OCI-LY3 (cell line): ENCODE data around the gene EXOC4.

Experiments used
- H2AFZ ChIP-seq: fragments of 200-600, 300-600 bp; shearing (Covaris generic); 2 replicates; pipeline ENCODE4 v1.6.0; 2014; ENCODE audit warnings: antibody characterized with exemption, low read depth, low read length
- H3K27ac ChIP-seq: fragments of 200-600, 300-600 bp; sonication (generic); 2 replicates; pipeline ENCODE4 v1.5.1; 2014; ENCODE audit warnings: mild to moderate bottlenecking, low read length, moderate library complexity, mixed read lengths
- H3K27me3 ChIP-seq: fragments of 200-600, 300-600 bp; sonication (generic); 2 replicates; pipeline ENCODE4 v1.6.1; 2014; ENCODE audit warnings: low read depth, low read length, mixed read lengths
- H3K36me3 ChIP-seq: fragments of 200-600, 300-600 bp; sonication (generic); replicated peaks from 2 replicates; pipeline ENCODE3; 2014; ENCODE audit warnings: low read depth, low read length, mixed read lengths
- H3K4me1 ChIP-seq: fragments of 300-600, 200-600 bp; sonication (generic); 2 replicates; pipeline ENCODE4 v1.6.1; 2014; ENCODE audit warnings: low read length, mixed read lengths
- H3K4me2 ChIP-seq: fragments of 200-600, 300-600 bp; sonication (generic); 2 replicates; pipeline ENCODE4 v1.6.1; 2014; ENCODE audit warnings: low read length, mixed read lengths
- H3K4me3 ChIP-seq: fragments of 300-600, 200-600 bp; sonication (generic); 2 replicates; pipeline ENCODE4 v1.5.1; 2014; ENCODE audit warnings: antibody characterized with exemption, mild to moderate bottlenecking, low read length, moderate library complexity
- H3K79me2 ChIP-seq: fragments of 300-600, 200-600 bp; shearing (Covaris generic); 2 replicates; pipeline ENCODE4 v1.6.1; 2014; ENCODE audit warnings: mild to moderate bottlenecking, low read length, mixed read lengths
- H3K9ac ChIP-seq: fragments of 300-600, 200-600 bp; shearing (Covaris generic); 2 replicates; pipeline ENCODE4 v1.6.0; 2014; ENCODE audit warnings: mild to moderate bottlenecking, low read length, moderate library complexity
- H3K9me3 ChIP-seq: fragments of 200-600, 300-600 bp; shearing (Covaris generic); 2 replicates; pipeline ENCODE4 v1.6.1; 2014; ENCODE audit warnings: low read length, mixed read lengths; ENCODE audit not compliant: insufficient read depth
- H4K20me1 ChIP-seq: fragments of 200-600, 300-600 bp; sonication (generic); 2 replicates; pipeline ENCODE4 v1.6.1; 2016; ENCODE audit warnings: low read length, mixed read lengths; ENCODE audit not compliant: insufficient read depth
- EZH2phosphoT487 ChIP-seq: fragments of 200-600 bp; shearing (Covaris generic); IDR thresholded peaks from 2 replicates; pipeline ENCODE4 v1.6.1; 2018; ENCODE audit warnings: antibody characterized with exemption, mixed run types, low read depth
- TF ChIP-seq, protein P1 (sequence below): fragments of 200-600, 300-600 bp; sonication (generic); IDR thresholded peaks from 2 replicates; pipeline ENCODE4 v1.5.1; 2014; ENCODE audit warnings: antibody characterized with exemption, low read length, low read depth

EXOC4 gene

DNA sequence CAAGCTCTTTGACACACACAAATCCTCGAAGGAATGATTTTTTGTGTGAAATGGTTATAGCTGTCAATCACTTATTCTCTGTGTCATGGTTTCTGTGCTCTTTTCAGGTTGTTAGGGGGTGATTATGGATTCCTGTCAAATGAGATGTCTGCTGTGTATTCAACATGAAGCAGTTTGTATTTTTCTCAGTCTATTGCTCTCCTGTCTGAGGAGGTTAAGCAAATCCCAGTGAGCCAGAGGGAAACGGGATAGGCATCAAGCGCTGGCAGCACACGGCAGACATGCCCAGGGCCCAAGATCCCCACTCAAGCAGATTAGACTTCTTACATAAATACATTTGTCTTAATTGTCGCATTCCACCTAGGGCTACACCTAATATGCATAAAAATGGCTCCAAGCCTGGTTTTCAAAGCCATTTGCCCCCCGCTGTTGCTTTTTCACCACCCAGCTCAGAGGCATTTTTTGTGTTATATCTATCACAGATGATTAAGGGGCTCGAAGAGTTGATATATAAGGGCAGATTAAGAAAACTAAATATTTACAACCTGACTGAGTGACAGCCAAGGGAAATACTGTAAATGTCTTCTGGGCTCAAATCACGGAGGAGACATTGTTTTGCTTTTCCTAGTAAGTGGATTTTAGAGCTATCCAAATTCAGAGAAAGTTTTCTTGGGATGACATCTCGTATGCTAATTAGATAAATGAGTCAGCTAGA is 681.5 kb downstream of the EXOC4 start:
- Histone ChIP-seq H3K9me3 (no peaks in the 10 kb centered on the region), H3K36me3 (no peaks in the 10 kb centered on the region), H3K27ac (no peak overlapping the region), H3K4me1 (no peaks in the 10 kb centered on the region), H4K20me1 (no peaks in the 10 kb centered on the region), H2AFZ (no peak overlapping the region), H3K4me3 (no peak overlapping the region), H3K27me3 (no peaks in the 10 kb centered on the region), H3K9ac (no peak overlapping the region), H3K4me2 (no peak overlapping the region), H3K79me2 (no peaks in the 10 kb centered on the region)
- TF ChIP-seq, protein P1, sequence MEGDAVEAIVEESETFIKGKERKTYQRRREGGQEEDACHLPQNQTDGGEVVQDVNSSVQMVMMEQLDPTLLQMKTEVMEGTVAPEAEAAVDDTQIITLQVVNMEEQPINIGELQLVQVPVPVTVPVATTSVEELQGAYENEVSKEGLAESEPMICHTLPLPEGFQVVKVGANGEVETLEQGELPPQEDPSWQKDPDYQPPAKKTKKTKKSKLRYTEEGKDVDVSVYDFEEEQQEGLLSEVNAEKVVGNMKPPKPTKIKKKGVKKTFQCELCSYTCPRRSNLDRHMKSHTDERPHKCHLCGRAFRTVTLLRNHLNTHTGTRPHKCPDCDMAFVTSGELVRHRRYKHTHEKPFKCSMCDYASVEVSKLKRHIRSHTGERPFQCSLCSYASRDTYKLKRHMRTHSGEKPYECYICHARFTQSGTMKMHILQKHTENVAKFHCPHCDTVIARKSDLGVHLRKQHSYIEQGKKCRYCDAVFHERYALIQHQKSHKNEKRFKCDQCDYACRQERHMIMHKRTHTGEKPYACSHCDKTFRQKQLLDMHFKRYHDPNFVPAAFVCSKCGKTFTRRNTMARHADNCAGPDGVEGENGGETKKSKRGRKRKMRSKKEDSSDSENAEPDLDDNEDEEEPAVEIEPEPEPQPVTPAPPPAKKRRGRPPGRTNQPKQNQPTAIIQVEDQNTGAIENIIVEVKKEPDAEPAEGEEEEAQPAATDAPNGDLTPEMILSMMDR: no peak
- TF ChIP-seq EZH2phosphoT487: no peak

DNA sequence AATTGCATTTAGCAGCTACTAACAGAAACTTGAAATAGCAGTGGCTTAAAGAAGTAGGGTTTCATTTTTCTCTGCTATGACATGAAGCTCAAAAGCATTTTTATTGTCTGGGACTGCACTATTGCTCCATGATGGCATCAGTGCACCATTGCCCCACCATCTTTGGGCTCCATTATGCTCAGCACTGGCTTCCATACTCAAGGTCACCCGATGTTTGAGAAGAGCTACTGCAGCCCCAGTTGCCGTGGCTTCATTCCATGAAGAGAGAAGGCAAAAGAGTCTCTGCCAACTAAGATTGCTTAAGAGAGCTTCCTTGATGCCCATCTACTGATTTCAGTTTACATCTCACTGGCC is 682.1 kb downstream of the EXOC4 start:
- Histone ChIP-seq H3K27ac (no peak overlapping the region), H3K27me3 (no peaks in the 10 kb centered on the region), H3K36me3 (no peaks in the 10 kb centered on the region), H3K9me3 (no peaks in the 10 kb centered on the region), H3K4me1 (no peaks in the 10 kb centered on the region), H3K4me2 (no peak overlapping the region), H3K4me3 (no peak overlapping the region), H3K79me2 (no peaks in the 10 kb centered on the region), H2AFZ (no peak overlapping the region), H3K9ac (no peak overlapping the region), H4K20me1 (no peaks in the 10 kb centered on the region)
- no peak for TF ChIP-seq EZH2phosphoT487
- TF ChIP-seq, protein P1: no peak

DNA sequence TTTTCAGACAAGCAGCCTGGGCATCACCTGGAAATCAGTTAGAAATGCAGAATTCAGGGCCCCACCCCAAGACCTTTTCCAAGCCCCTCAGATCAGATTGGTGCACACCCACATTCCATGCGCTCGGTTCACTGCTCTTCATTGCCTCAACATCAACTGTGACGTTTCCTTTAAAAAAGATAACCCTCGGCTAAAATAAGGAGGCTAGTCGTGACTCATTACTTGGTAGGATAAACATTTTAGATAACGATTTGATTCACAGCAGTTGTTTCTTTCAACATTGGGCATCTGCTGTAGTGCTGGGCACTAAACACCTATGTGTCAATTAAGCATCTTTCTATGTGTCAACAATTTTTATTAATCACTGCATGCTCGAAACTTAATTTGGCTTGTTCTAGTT is 683.2 kb downstream of the EXOC4 start:
- Histone ChIP-seq H3K9ac (no peak overlapping the region), H2AFZ (no peak overlapping the region), H3K4me1 (no peaks in the 10 kb centered on the region), H3K4me3 (no peak overlapping the region), H4K20me1 (no peaks in the 10 kb centered on the region), H3K27me3 (no peaks in the 10 kb centered on the region), H3K27ac (no peak overlapping the region), H3K79me2 (no peaks in the 10 kb centered on the region), H3K36me3 (no peaks in the 10 kb centered on the region), H3K4me2 (no peak overlapping the region), H3K9me3 (no peaks in the 10 kb centered on the region)
- TF ChIP-seq, protein P1: no peak
- no peak for TF ChIP-seq EZH2phosphoT487

DNA sequence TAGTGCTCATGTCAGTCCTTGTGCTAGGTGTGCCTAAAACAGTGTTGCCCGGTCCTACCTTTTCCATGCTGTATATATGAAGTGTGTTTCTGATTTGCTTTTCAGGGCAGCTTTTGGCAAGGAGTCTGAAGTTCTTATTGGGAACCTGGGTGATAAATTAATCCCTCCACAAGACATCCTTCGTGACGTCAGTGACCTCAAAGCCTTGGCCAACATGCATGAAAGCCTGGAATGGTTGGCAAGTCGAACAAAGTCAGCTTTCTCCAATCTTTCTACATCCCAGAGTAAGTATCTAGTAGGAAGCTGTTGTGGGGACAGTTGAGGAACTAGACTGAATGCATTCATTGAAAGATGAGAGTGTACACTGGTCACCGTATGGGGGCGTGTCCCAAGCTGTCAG is 684.9 kb downstream of the EXOC4 start:
- TF ChIP-seq EZH2phosphoT487: no peak
- TF ChIP-seq, protein P1: no peak
- Histone ChIP-seq H3K27ac (no peak overlapping the region), H3K9ac (no peak overlapping the region), H3K4me1 (no peaks in the 10 kb centered on the region), H4K20me1 (no peaks in the 10 kb centered on the region), H3K4me2 (no peak overlapping the region), H3K27me3 (no peaks in the 10 kb centered on the region), H3K9me3 (no peaks in the 10 kb centered on the region), H3K79me2 (no peaks in the 10 kb centered on the region), H2AFZ (no peak overlapping the region), H3K36me3 (no peaks in the 10 kb centered on the region), H3K4me3 (no peak overlapping the region)
